ENCODE results near the gene PCP4.

DNA sequence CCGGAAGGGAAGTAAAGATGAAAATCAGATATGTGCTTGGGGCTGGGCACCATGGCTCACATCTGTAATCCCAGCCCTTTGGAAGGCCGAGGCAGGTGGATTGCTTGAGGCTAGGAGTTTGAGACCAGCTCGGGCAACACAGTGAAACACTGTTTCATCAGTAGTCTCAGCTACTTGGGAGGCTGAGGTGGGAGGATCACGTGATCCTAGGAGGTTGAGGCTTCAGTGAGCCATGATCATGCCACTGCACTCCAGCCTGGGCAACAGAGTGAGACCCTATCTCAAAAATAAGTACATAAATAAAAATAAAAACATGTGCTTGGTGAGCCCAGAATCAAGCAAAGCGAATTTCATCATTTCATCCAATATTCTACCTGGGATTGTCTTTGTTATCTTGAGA lies 23.3 kb upstream of the PCP4 start:
- TF ChIP-seq, protein P1, sequence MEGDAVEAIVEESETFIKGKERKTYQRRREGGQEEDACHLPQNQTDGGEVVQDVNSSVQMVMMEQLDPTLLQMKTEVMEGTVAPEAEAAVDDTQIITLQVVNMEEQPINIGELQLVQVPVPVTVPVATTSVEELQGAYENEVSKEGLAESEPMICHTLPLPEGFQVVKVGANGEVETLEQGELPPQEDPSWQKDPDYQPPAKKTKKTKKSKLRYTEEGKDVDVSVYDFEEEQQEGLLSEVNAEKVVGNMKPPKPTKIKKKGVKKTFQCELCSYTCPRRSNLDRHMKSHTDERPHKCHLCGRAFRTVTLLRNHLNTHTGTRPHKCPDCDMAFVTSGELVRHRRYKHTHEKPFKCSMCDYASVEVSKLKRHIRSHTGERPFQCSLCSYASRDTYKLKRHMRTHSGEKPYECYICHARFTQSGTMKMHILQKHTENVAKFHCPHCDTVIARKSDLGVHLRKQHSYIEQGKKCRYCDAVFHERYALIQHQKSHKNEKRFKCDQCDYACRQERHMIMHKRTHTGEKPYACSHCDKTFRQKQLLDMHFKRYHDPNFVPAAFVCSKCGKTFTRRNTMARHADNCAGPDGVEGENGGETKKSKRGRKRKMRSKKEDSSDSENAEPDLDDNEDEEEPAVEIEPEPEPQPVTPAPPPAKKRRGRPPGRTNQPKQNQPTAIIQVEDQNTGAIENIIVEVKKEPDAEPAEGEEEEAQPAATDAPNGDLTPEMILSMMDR (IDR thresholded peaks at IDR 0.05) = no peak
- TF ChIP-seq POLR2A (IDR thresholded peaks at IDR 0.05) = no peak

Data from thyroid gland (tissue), 4 donors.